Measurements from ENCODE around the gene ZNF439. TPM values are rescaled to one million over a fixed set of nuclear protein-coding genes. Genes with fewer than 3 reads are reported as not detected.

ZNF439 gene
- total and polyA plus RNA-seq, 10 of the 15 experiments (the other 5 are each of a cell fraction or from before 2014, with no cell fraction given), result 0.43 to 2.5 (median 1.2) TPM

DNA sequence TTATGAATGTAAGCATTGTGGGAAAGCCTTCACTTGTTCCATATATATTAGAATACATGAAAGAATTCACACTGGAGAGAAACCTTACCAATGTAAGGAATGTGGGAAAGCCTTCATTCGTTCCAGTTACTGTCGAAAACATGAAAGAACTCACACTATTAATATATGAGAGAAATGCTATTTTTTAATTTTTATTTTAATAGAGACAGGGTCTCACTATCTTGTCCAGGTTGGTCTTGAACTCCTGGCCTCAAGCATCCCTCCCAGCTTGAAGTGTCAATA is 41.5 kb upstream of the ZNF439 start:
- ChIA-PET SMC1A (ENCODE audit: uncharacterized antibody, unreplicated experiment) (no interaction called here), POLR2A (no interaction called here), RAD21 (ENCODE audit: unreplicated experiment) (no interaction called here), CTCF (interaction anchor here (2.0 kb wide), 1 partner anchor 9 kb away, joined by 13 read pairs; the partner anchor contains the start of gene ZNF491)
- BruUV-seq (replicated peaks), result no TSS peak
- H3K9ac ChIP-seq (ENCODE audit: control insufficient read depth, insufficient read depth, low read length), result no peak overlapping the region
- H3K4me2 ChIP-seq (ENCODE audit: control insufficient read depth, insufficient read depth), result no peak overlapping the region
- H3K4me1 ChIP-seq (ENCODE audit: control insufficient read depth, insufficient read depth, low read length), result no peaks in the 10 kb centered on the region
- TF ChIP-seq IKZF2 (IDR thresholded peaks at IDR 0.05), result no peak
- no peak for TF ChIP-seq DPF2 (IDR thresholded peaks at IDR 0.05)
- TF ChIP-seq FOXM1 (IDR thresholded peaks at IDR 0.05; ENCODE audit: low read depth, low read length), result no peak
- TF ChIP-seq RCOR1 (conservative IDR thresholded peaks at IDR 0.05; ENCODE audit: low read depth, low read length), result no peak
- no peak for TF ChIP-seq TCF7 (IDR thresholded peaks at IDR 0.05; ENCODE audit: borderline replicate concordance)
- TF ChIP-seq, protein P1, sequence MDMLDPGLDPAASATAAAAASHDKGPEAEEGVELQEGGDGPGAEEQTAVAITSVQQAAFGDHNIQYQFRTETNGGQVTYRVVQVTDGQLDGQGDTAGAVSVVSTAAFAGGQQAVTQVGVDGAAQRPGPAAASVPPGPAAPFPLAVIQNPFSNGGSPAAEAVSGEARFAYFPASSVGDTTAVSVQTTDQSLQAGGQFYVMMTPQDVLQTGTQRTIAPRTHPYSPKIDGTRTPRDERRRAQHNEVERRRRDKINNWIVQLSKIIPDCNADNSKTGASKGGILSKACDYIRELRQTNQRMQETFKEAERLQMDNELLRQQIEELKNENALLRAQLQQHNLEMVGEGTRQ (IDR thresholded peaks at IDR 0.05; ENCODE audit: borderline replicate concordance, low read depth, low read length), result no peak
- TF ChIP-seq, protein P2, sequence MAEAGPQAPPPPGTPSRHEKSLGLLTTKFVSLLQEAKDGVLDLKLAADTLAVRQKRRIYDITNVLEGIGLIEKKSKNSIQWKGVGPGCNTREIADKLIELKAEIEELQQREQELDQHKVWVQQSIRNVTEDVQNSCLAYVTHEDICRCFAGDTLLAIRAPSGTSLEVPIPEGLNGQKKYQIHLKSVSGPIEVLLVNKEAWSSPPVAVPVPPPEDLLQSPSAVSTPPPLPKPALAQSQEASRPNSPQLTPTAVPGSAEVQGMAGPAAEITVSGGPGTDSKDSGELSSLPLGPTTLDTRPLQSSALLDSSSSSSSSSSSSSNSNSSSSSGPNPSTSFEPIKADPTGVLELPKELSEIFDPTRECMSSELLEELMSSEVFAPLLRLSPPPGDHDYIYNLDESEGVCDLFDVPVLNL (IDR thresholded peaks at IDR 0.05; ENCODE audit: low read depth, low read length), result no peak
- no peak for TF ChIP-seq TBL1XR1 (IDR thresholded peaks at IDR 0.05; ENCODE audit: low read depth, low read length)
- TF ChIP-seq, protein P3, sequence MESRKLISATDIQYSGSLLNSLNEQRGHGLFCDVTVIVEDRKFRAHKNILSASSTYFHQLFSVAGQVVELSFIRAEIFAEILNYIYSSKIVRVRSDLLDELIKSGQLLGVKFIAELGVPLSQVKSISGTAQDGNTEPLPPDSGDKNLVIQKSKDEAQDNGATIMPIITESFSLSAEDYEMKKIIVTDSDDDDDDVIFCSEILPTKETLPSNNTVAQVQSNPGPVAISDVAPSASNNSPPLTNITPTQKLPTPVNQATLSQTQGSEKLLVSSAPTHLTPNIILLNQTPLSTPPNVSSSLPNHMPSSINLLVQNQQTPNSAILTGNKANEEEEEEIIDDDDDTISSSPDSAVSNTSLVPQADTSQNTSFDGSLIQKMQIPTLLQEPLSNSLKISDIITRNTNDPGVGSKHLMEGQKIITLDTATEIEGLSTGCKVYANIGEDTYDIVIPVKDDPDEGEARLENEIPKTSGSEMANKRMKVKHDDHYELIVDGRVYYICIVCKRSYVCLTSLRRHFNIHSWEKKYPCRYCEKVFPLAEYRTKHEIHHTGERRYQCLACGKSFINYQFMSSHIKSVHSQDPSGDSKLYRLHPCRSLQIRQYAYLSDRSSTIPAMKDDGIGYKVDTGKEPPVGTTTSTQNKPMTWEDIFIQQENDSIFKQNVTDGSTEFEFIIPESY (IDR thresholded peaks at IDR 0.05), result no peak
- no peak for TF ChIP-seq POLR2AphosphoS5 (IDR thresholded peaks at IDR 0.05; ENCODE audit: low read length)
- no peak for TF ChIP-seq RELA (IDR thresholded peaks at IDR 0.05; ENCODE audit: borderline replicate concordance, partially characterized antibody)
- TF ChIP-seq, protein P4, sequence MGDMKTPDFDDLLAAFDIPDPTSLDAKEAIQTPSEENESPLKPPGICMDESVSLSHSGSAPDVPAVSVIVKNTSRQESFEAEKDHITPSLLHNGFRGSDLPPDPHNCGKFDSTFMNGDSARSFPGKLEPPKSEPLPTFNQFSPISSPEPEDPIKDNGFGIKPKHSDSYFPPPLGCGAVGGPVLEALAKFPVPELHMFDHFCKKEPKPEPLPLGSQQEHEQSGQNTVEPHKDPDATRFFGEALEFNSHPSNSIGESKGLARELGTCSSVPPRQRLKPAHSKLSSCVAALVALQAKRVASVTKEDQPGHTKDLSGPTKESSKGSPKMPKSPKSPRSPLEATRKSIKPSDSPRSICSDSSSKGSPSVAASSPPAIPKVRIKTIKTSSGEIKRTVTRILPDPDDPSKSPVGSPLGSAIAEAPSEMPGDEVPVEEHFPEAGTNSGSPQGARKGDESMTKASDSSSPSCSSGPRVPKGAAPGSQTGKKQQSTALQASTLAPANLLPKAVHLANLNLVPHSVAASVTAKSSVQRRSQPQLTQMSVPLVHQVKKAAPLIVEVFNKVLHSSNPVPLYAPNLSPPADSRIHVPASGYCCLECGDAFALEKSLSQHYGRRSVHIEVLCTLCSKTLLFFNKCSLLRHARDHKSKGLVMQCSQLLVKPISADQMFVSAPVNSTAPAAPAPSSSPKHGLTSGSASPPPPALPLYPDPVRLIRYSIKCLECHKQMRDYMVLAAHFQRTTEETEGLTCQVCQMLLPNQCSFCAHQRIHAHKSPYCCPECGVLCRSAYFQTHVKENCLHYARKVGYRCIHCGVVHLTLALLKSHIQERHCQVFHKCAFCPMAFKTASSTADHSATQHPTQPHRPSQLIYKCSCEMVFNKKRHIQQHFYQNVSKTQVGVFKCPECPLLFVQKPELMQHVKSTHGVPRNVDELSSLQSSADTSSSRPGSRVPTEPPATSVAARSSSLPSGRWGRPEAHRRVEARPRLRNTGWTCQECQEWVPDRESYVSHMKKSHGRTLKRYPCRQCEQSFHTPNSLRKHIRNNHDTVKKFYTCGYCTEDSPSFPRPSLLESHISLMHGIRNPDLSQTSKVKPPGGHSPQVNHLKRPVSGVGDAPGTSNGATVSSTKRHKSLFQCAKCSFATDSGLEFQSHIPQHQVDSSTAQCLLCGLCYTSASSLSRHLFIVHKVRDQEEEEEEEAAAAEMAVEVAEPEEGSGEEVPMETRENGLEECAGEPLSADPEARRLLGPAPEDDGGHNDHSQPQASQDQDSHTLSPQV (IDR thresholded peaks at IDR 0.05), result no peak
- TF ChIP-seq, protein P5, sequence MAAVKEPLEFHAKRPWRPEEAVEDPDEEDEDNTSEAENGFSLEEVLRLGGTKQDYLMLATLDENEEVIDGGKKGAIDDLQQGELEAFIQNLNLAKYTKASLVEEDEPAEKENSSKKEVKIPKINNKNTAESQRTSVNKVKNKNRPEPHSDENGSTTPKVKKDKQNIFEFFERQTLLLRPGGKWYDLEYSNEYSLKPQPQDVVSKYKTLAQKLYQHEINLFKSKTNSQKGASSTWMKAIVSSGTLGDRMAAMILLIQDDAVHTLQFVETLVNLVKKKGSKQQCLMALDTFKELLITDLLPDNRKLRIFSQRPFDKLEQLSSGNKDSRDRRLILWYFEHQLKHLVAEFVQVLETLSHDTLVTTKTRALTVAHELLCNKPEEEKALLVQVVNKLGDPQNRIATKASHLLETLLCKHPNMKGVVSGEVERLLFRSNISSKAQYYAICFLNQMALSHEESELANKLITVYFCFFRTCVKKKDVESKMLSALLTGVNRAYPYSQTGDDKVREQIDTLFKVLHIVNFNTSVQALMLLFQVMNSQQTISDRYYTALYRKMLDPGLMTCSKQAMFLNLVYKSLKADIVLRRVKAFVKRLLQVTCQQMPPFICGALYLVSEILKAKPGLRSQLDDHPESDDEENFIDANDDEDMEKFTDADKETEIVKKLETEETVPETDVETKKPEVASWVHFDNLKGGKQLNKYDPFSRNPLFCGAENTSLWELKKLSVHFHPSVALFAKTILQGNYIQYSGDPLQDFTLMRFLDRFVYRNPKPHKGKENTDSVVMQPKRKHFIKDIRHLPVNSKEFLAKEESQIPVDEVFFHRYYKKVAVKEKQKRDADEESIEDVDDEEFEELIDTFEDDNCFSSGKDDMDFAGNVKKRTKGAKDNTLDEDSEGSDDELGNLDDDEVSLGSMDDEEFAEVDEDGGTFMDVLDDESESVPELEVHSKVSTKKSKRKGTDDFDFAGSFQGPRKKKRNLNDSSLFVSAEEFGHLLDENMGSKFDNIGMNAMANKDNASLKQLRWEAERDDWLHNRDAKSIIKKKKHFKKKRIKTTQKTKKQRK (IDR thresholded peaks at IDR 0.05; ENCODE audit: low read depth, low read length), result no peak
- no peak for TF ChIP-seq POLR2A (IDR thresholded peaks at IDR 0.05; ENCODE audit: low read depth, low read length)
- TF ChIP-seq IKZF1 (conservative IDR thresholded peaks at IDR 0.05), result no peak
- DNase-seq (ENCODE audit: low read depth, low spot score) (no peak), FAIRE-seq (no peak), ATAC-seq (no peak)
- no peak overlapping the region for H3K4me3 ChIP-seq
- H4K20me1 ChIP-seq (ENCODE audit: control insufficient read depth, insufficient read depth), result no peaks in the 10 kb centered on the region
- peaks cover 12% of the 10 kb centered on the region for H3K9me3 ChIP-seq (replicated peaks; ENCODE audit: control insufficient read depth, insufficient read depth, low read length)
- no peak overlapping the region for H3K27ac ChIP-seq (ENCODE audit: control insufficient read depth, insufficient read depth)
- intact Hi-C loops (cut with micrococcal nuclease; ENCODE audit: unreplicated experiment) (no loop called here), in situ Hi-C loops (cut with MboI) (no loop called here)
- H3K79me2 ChIP-seq (ENCODE audit: control insufficient read depth, insufficient read depth, low read length), result no peaks in the 10 kb centered on the region
- no peaks in the 10 kb centered on the region for H3K27me3 ChIP-seq (replicated peaks in 1 of 2; ENCODE audit: control insufficient read depth in 2 of 2, insufficient read depth in 2 of 2, low read length in 1 of 2)
- WGBS (ENCODE audit: insufficient coverage, insufficient replicate concordance, low lambda C conversion rate, missing lambda C conversion rate), result 81% methylated on average over 2 of the region's 2 CpGs
- H3K36me3 ChIP-seq (ENCODE audit: control insufficient read depth in 2 of 2, insufficient read depth in 2 of 2, low read length in 1 of 2), result no peaks in the 10 kb centered on the region
- H2AFZ ChIP-seq (ENCODE audit: control insufficient read depth, low read depth, low read length), result no peak overlapping the region

All from GM12878 (cell line).